Activated naive CD8-positive, alpha-beta T cell treated with anti-CD3 and anti-CD28 coated beads for 36 hours (primary cell): ENCODE results near the gene GMPR. TPM values are rescaled to one million over a fixed set of nuclear protein-coding genes. Genes with fewer than 3 reads are reported as not detected.
"Not testable (repeated sequence)": the region's sequence is repeated elsewhere in the genome, so short reads cannot be mapped to it uniquely, and the experiment has no call there.

Source experiments
- DNase-seq: peaks from one replicate; pipeline ENCODE4 v3.0.0; 2021
- H3K27ac Mint-ChIP-seq: one replicate; pipeline ENCODE4 v1.8.0; 2022; ENCODE audit warnings: mild to moderate bottlenecking, moderate library complexity, mixed read lengths
- H3K27me3 Mint-ChIP-seq: one replicate; pipeline ENCODE4 v1.8.0; 2022; ENCODE audit warnings: mild to moderate bottlenecking, mixed read lengths
- H3K36me3 Mint-ChIP-seq: one replicate; pipeline ENCODE4 v1.8.0; 2021; ENCODE audit warnings: mild to moderate bottlenecking, mixed read lengths
- H3K4me1 Mint-ChIP-seq: one replicate; pipeline ENCODE4 v1.8.0; 2021; ENCODE audit warnings: mixed read lengths
- H3K4me3 Mint-ChIP-seq: one replicate; pipeline ENCODE4 v1.8.0; 2022; ENCODE audit warnings: mild to moderate bottlenecking, moderate library complexity, mixed read lengths
- H3K9me3 Mint-ChIP-seq: one replicate; pipeline ENCODE4 v1.8.0; 2022; ENCODE audit warnings: mixed read lengths
- total RNA-seq, 2 experiments: library from RNA; stranded (reverse); gene quantifications; one replicate each; pipeline ENCODE4 v1.2.3, GENCODE V29; 2021

Gene GMPR
- total RNA-seq, 2 experiments from 2014 or later = 2.6 to 3.3 TPM

DNA sequence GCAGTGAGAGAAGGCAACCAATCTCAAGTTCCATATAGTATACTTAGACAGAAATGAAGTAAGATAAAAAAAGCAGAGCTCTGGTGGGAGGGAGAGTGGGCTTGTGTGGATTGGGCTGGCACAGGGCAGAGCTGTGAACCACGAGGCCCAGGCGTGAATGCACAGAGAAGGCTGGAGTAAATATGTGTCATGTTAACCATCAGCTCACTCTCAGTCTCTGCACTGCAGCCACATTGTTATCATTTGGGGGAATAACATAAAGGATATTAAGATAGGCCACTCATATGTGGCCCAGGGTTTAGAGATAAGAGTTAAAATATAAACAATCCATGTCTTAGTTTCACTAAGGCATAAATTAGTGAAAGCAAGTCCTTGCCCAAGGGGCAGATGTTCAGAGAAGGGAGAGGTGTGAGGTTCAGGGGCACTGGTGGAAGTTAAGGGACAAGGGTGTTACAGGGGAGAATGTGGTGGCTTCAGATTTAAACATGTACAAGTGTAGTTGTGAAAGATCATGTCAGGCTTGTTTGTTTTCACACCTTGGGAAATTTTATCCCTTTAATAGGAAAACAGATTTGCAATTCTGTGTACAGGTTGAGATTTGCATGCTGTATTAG lies 14.4 kb downstream of the GMPR start:
- H3K9me3 Mint-ChIP-seq = peaks cover 2% of the 10 kb centered on the region
- H3K27ac Mint-ChIP-seq = no peak overlapping the region
- H3K27me3 Mint-ChIP-seq = no peaks in the 10 kb centered on the region
- H3K36me3 Mint-ChIP-seq = no peaks in the 10 kb centered on the region
- DNase-seq = no peak
- H3K4me1 Mint-ChIP-seq = peaks cover 1% of the 10 kb centered on the region
- H3K4me3 Mint-ChIP-seq = no peak overlapping the region

- Mint-ChIP-seq H3K27ac (no peak overlapping the region), H3K4me3 (no peak overlapping the region), H3K4me1 (peaks cover 1% of the 10 kb centered on the region), H3K27me3 (no peaks in the 10 kb centered on the region), H3K9me3 (peaks cover 2% of the 10 kb centered on the region), H3K36me3 (no peaks in the 10 kb centered on the region)
- DNase-seq = no peak
Observed at GRCh38 chr6:16253399-16254144, 15.2 kb downstream of the GMPR start.

DNA sequence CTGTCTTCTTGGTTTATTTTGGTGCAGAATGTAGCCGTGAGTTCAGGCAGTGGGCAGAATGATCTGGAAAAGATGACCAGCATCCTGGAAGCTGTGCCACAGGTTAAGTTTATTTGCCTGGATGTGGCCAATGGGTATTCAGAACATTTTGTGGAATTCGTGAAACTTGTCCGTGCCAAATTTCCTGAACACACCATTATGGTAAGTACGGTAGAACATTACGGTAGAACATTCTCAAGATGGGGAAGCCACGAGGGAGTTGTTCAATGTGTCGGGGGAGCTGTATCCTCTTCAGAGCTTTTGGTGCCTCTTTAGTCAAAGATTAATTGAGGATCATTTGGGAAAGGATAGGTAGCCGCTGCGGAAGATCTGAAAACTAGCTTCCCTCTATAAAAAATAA lies 16.1 kb downstream of the GMPR start:
- Mint-ChIP-seq H3K27ac (no peak overlapping the region), H3K4me1 (peaks cover 1% of the 10 kb centered on the region), H3K27me3 (no peaks in the 10 kb centered on the region), H3K36me3 (no peaks in the 10 kb centered on the region), H3K4me3 (no peak overlapping the region), H3K9me3 (peaks cover 2% of the 10 kb centered on the region)
- no peak for DNase-seq

GRCh38 chr6:16256781-16257180 lies 18.4 kb downstream of the GMPR start:
- peaks cover 1% of the 10 kb centered on the region for H3K4me1 Mint-ChIP-seq

GRCh38 chr6:16257999-16258708 lies 19.8 kb downstream of the GMPR start:
- Mint-ChIP-seq H3K4me1 (no peaks in the 10 kb centered on the region), H3K9me3 (peaks cover 2% of the 10 kb centered on the region), H3K27me3 (peaks cover 2% of the 10 kb centered on the region), H3K36me3 (no peaks in the 10 kb centered on the region), H3K4me3 (no peak overlapping the region), H3K27ac (no peak overlapping the region)
- DNase-seq = no peak

More at GRCh38 chr6:16256781-16257180, 18.4 kb downstream of the GMPR start:
- Mint-ChIP-seq H3K36me3 (no peaks in the 10 kb centered on the region), H3K9me3 (peaks cover 2% of the 10 kb centered on the region), H3K4me3 (no peak overlapping the region), H3K27me3 (no peaks in the 10 kb centered on the region), H3K27ac (no peak overlapping the region)
- DNase-seq = no peak

DNA sequence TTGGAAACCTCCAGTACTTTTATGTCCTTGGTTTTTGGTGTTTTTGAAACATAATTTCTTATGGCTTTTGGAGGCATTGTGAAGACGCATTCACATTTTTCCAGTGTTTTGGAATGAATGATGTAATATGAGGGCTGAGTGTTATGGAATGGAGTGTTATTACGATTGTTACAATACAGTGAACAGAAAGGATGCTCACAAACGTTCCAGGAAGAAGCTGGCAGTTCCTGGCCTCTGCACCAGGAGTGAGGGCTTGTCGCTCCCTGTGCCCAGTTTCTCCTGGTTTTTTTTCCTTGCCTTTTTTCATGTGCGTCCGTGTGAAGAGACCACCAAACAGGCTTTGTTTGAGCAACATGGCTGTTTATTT lies 20.3 kb downstream of the GMPR start:
- Mint-ChIP-seq H3K36me3 (no peaks in the 10 kb centered on the region), H3K27me3 (peaks cover 5% of the 10 kb centered on the region), H3K27ac (no peak overlapping the region), H3K4me1 (no peaks in the 10 kb centered on the region), H3K9me3 (peaks cover 2% of the 10 kb centered on the region), H3K4me3 (no peak overlapping the region)
- no peak for DNase-seq

DNA sequence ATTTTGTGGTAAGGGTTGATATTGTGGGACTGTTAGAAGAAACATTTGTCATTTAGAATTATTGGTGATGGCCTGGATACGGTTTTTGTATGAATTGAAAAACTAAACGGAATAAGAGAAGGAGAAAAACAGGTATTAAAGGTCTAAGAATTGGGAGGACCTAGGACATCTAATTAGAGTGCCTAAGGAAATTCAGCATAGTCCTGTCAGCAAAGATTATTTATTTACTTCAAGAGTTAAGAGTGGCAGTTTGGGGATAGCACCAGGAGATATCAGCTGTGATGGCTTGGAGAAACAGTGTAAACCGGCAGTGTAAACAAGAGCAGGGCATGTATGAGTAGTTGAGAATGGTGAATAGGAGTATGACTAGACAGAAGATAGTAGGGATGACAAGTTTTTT lies 21.2 kb downstream of the GMPR start:
- not testable (repeated sequence) for H3K36me3 Mint-ChIP-seq, H3K27ac Mint-ChIP-seq, DNase-seq, H3K9me3 Mint-ChIP-seq, H3K27me3 Mint-ChIP-seq, H3K4me3 Mint-ChIP-seq, H3K4me1 Mint-ChIP-seq

DNA sequence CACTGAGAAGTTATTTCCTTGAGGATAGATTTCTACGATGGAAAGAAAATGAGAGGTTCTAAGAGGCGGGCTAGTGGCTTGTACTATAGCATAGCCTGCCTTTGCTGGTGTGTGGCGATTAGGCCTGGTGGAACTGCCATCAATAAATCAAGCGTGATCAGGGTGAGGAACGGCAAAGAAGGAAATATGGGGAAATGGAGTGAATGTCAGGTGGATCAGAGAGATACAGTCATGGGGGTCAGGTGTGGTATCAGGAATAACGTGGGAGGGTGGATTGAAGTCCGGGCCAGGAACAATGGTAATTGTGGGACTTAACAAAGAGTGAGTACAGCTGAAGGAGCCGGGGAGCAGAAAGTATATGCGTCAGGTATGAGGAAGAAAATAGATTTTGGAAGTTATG lies 22.2 kb downstream of the GMPR start:
- H3K9me3 Mint-ChIP-seq, H3K4me1 Mint-ChIP-seq, H3K27ac Mint-ChIP-seq, H3K36me3 Mint-ChIP-seq, DNase-seq, H3K4me3 Mint-ChIP-seq, H3K27me3 Mint-ChIP-seq: not testable (repeated sequence)

DNA sequence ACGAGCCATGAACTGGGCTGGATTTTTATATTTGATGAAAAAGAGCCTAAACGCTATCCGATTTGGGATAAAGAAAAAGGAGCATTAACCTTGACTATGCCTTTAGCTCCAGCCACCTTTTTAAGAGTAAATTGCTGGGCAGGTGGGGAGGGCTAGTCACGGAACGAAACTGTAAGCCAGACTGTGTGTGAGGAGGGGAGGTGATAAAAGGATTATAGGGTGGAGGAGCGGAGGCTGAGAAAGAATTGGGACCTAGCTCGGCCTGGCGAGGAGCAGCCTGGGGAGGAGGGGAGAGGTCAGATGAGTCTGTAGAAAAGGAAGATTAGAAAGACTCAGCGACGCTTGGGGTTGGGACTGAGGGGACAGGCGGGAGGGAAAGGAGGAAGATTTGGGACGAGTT lies 24.4 kb downstream of the GMPR start:
- H3K36me3 Mint-ChIP-seq, DNase-seq, H3K9me3 Mint-ChIP-seq, H3K4me3 Mint-ChIP-seq, H3K27ac Mint-ChIP-seq, H3K27me3 Mint-ChIP-seq, H3K4me1 Mint-ChIP-seq: not testable (repeated sequence)

DNA sequence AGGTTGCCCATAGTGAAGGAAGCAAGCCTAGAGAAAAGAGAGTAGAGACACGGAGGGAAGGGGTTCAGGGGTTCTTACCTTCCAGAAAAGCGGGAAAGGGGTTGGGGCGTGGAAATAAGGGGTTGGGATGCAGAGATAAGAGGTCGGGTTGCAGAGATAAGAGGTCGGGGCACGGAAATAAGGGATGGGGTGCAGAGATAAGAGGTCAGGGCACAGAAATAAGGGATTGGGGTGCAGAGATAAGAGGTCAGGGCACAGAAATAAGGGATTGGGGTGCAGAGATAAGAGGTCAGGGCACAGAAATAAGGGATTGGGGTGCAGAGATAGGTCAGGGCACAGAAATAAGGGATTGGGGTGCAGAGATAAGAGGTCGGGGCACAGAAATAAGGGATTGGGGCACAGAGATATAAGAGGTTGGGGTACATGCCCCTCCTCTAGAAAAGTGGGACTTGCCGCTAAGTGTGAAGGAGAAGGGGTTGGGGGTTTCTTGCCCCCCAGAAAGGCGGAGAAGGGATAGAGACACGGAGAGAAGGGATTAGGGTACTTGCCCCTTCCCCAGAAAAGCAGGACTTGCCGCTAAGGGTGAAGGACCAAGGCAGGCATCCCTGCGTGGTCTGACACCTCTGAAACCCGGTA lies 25.2 kb downstream of the GMPR start:
- not testable (repeated sequence) for H3K4me1 Mint-ChIP-seq, H3K9me3 Mint-ChIP-seq, H3K36me3 Mint-ChIP-seq, H3K27ac Mint-ChIP-seq, H3K27me3 Mint-ChIP-seq, H3K4me3 Mint-ChIP-seq, DNase-seq

DNA sequence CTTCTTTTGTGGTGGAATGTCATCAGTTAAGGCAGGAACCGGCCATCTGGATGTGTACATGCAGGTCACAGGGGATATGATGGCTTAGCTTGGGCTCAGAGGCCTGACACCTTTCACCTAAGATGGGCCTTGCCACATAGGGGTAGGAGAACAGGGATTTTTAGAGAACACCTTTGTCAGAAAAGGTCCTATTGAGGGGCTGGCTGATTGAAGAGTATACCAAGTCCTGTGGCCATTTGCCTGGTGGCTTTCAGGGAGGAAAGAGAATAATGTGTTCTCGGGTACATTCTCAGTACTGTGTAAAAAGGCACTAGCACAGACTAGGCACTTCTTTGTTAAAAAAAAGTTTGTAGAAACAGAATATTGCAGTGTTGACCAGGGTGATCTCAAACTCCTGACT lies 26.4 kb downstream of the GMPR start:
- no peak overlapping the region for H3K4me3 Mint-ChIP-seq
- no peaks in the 10 kb centered on the region for H3K9me3 Mint-ChIP-seq
- no peaks in the 10 kb centered on the region for H3K4me1 Mint-ChIP-seq
- no peak overlapping the region for H3K27ac Mint-ChIP-seq
- H3K36me3 Mint-ChIP-seq = no peaks in the 10 kb centered on the region
- DNase-seq = no peak
- H3K27me3 Mint-ChIP-seq = peaks cover 5% of the 10 kb centered on the region

- Mint-ChIP-seq H3K27ac (no peak overlapping the region), H3K36me3 (no peaks in the 10 kb centered on the region), H3K4me1 (no peaks in the 10 kb centered on the region), H3K27me3 (peaks cover 5% of the 10 kb centered on the region), H3K9me3 (no peaks in the 10 kb centered on the region), H3K4me3 (no peak overlapping the region)
- no peak for DNase-seq
Observed at GRCh38 chr6:16265351-16266341, 27.3 kb downstream of the GMPR start.

- H3K9me3 Mint-ChIP-seq = no peaks in the 10 kb centered on the region
- no peaks in the 10 kb centered on the region for H3K36me3 Mint-ChIP-seq
- H3K4me3 Mint-ChIP-seq = no peak overlapping the region
- peaks cover 5% of the 10 kb centered on the region for H3K27me3 Mint-ChIP-seq
- H3K4me1 Mint-ChIP-seq = no peaks in the 10 kb centered on the region
- H3K27ac Mint-ChIP-seq = no peak overlapping the region
- DNase-seq = no peak
Observed at GRCh38 chr6:16267428-16268263, 29.3 kb downstream of the GMPR start.
